Measurements from ENCODE around the gene TLK1.

- TF ChIP-seq, protein P1, sequence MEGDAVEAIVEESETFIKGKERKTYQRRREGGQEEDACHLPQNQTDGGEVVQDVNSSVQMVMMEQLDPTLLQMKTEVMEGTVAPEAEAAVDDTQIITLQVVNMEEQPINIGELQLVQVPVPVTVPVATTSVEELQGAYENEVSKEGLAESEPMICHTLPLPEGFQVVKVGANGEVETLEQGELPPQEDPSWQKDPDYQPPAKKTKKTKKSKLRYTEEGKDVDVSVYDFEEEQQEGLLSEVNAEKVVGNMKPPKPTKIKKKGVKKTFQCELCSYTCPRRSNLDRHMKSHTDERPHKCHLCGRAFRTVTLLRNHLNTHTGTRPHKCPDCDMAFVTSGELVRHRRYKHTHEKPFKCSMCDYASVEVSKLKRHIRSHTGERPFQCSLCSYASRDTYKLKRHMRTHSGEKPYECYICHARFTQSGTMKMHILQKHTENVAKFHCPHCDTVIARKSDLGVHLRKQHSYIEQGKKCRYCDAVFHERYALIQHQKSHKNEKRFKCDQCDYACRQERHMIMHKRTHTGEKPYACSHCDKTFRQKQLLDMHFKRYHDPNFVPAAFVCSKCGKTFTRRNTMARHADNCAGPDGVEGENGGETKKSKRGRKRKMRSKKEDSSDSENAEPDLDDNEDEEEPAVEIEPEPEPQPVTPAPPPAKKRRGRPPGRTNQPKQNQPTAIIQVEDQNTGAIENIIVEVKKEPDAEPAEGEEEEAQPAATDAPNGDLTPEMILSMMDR (IDR thresholded peaks at IDR 0.05) = no peak
- no peak for TF ChIP-seq POLR2A (IDR thresholded peaks at IDR 0.05)
These were observed 19.4 kb downstream of the TLK1 start for GRCh38 chr2:171141320-171141719.
